ENCODE results near the gene SPIRE2.
"Not testable (repeated sequence)": the region's sequence is repeated elsewhere in the genome, so short reads cannot be mapped to it uniquely, and the experiment has no call there.

The SPIRE2 gene

GRCh38 chr16:89870440-89870839 is 42.2 kb downstream of the SPIRE2 start:
- TF ChIP-seq, protein P1, sequence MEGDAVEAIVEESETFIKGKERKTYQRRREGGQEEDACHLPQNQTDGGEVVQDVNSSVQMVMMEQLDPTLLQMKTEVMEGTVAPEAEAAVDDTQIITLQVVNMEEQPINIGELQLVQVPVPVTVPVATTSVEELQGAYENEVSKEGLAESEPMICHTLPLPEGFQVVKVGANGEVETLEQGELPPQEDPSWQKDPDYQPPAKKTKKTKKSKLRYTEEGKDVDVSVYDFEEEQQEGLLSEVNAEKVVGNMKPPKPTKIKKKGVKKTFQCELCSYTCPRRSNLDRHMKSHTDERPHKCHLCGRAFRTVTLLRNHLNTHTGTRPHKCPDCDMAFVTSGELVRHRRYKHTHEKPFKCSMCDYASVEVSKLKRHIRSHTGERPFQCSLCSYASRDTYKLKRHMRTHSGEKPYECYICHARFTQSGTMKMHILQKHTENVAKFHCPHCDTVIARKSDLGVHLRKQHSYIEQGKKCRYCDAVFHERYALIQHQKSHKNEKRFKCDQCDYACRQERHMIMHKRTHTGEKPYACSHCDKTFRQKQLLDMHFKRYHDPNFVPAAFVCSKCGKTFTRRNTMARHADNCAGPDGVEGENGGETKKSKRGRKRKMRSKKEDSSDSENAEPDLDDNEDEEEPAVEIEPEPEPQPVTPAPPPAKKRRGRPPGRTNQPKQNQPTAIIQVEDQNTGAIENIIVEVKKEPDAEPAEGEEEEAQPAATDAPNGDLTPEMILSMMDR (IDR thresholded peaks at IDR 0.05; ENCODE audit: insufficient read depth, low read length, poor library complexity, severe bottlenecking), result no peak
- Histone ChIP-seq H3K4me3 (replicated peaks; ENCODE audit: low read depth, low read length) (no peak overlapping the region), H3K36me3 (ENCODE audit: control insufficient read depth, insufficient read depth, low read length) (peaks cover 4% of the 10 kb centered on the region), H3K27me3 (replicated peaks; ENCODE audit: control insufficient read depth, insufficient read depth, low read length) (no peaks in the 10 kb centered on the region)
- no peak for DNase-seq (ENCODE audit: extremely low read depth, insufficient read length)

- H3K36me3 ChIP-seq (ENCODE audit: control insufficient read depth, insufficient read depth, low read length), result peaks cover 4% of the 10 kb centered on the region
- TF ChIP-seq, protein P1 (IDR thresholded peaks at IDR 0.05; ENCODE audit: insufficient read depth, low read length, poor library complexity, severe bottlenecking), result no peak
- no peak for DNase-seq (ENCODE audit: extremely low read depth, insufficient read length)
- H3K27me3 ChIP-seq (replicated peaks; ENCODE audit: control insufficient read depth, insufficient read depth, low read length), result no peaks in the 10 kb centered on the region
- no peak overlapping the region for H3K4me3 ChIP-seq (replicated peaks; ENCODE audit: low read depth, low read length)
Observed at GRCh38 chr16:89871895-89872294, 43.6 kb downstream of the SPIRE2 start.

DNA sequence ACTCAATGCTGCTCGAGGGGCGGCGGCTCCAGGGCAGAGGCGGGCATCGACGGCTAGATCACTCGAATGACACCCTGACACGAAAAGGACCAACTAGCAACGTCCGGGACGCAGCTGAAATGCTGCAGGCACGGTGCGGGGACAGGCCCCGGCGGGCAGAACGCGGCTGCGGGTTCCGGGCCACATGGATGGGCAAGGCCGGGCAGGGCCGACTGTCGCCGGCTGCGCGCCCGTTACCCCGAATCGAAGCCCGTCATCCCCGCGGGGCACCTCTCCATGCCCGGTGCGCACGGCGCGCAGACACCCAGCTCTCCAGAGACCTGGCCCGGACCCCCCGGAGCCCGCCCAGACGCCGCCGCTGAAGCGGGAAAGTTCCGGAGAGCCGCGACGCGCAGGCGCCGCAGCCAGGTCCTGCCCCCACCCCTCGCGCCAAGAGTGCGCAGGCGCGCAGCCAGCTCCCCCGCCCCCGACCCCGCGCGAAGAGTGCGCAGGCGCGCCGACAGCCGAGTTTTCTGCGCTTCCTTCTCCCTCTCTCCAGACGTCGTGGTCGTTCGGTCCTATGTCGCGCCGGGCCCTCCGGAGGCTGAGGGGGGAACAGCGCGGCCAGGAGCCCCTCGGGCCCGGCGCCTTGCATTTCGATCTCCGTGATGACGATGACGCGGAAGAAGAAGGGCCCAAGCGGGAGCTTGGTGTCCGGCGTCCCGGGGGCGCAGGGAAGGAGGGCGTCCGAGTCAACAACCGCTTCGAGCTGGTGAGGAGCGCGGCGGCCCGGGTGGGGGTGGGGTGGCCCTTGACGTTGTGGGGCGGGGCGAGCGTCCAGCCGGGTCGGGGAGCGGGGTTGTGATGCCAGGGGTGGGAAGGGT is 45.1 kb downstream of the SPIRE2 start, which contains the start of gene TCF25:
TCF25 (plus strand) TSS at position 484 of the 863 bp plus-strand sequence; CDS start at position 560, 76 bp downstream.
- Histone ChIP-seq H3K36me3 (ENCODE audit: control insufficient read depth, insufficient read depth, low read length) (peaks cover 4% of the 10 kb centered on the region), H3K27me3 (replicated peaks; ENCODE audit: control insufficient read depth, insufficient read depth, low read length) (no peaks in the 10 kb centered on the region), H3K4me3 (replicated peaks; ENCODE audit: low read depth, low read length) (peak within 1 kb of the TSS; percentile 78)
- TF ChIP-seq, protein P1 (IDR thresholded peaks at IDR 0.05; ENCODE audit: insufficient read depth, low read length, poor library complexity, severe bottlenecking), result no peak
- DNase-seq (ENCODE audit: extremely low read depth, insufficient read length), result peak; percentile 93

- TF ChIP-seq, protein P1 (IDR thresholded peaks at IDR 0.05; ENCODE audit: insufficient read depth, low read length, poor library complexity, severe bottlenecking), result no peak
- peaks cover 10% of the 10 kb centered on the region for H3K36me3 ChIP-seq (ENCODE audit: control insufficient read depth, insufficient read depth, low read length)
- no peaks in the 10 kb centered on the region for H3K27me3 ChIP-seq (replicated peaks; ENCODE audit: control insufficient read depth, insufficient read depth, low read length)
- peak; percentile 97 for DNase-seq (ENCODE audit: extremely low read depth, insufficient read length)
- peak overlapping the region; percentile 78 for H3K4me3 ChIP-seq (replicated peaks; ENCODE audit: low read depth, low read length)
Observed at GRCh38 chr16:89873972-89874689, 45.9 kb downstream of the SPIRE2 start.

- peaks cover 26% of the 10 kb centered on the region for H3K36me3 ChIP-seq (ENCODE audit: control insufficient read depth, insufficient read depth, low read length)
- DNase-seq (ENCODE audit: extremely low read depth, insufficient read length); H3K4me3 ChIP-seq (replicated peaks; ENCODE audit: low read depth, low read length); H3K27me3 ChIP-seq (replicated peaks; ENCODE audit: control insufficient read depth, insufficient read depth, low read length): not testable (repeated sequence)
Observed at GRCh38 chr16:89879123-89879522, 50.8 kb downstream of the SPIRE2 start.
